ENCODE measurements around the gene MAPK11. TPM values are rescaled to one million over a fixed set of nuclear protein-coding genes. Genes with fewer than 3 reads are reported as not detected.

The MAPK11 gene
- total RNA-seq, 1 experiment from 2014 or later, result 5.5 TPM

DNA sequence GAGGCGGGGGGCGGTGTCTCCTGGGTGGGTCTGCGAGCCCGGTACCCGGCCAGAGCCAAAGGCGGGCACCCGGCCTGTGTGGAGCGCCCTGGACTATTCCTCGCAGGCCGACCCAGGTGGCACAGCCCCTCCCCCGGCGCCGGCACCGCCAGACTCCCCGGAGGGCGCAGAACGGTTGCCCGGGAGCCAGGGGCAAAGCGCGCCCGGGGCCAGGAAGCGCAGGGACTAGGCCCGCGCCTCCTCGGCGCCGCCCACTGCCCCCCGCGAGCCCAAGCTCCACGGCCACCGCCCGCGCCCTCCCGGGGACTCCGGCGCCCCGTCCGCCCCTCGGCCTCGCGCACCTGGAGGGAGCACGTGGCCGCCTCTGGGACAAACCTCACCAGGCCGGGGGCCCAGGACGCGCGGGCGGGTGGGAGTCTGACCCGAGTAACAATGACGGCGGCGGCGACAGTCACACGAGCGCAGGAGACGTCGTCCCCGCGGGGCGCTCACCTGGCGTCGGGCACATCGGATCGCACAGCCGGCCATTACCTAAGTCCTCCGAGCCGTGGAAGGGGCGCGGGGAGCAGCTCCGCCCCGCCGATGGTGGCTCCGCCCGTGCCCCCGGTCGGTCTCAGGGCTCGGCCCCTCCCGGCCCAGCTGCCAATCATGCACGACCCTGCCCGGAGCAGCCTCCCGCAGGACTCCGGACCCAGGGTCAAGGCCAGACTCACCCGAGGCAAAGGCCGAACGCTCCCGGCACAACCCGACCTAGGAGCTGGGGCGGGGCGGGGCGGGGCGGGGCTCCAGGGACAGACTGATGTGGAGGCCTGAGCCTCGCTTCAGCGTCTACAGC, 29.8 kb upstream of the MAPK11 start:
- DNase-seq, result no peak
- ChIA-PET CTCF (no interaction called here), POLR2A (ENCODE audit: unreplicated experiment) (no interaction called here)
- no peak overlapping the region for H3K4me2 ChIP-seq
- no peak for TF ChIP-seq EZH2 (IDR thresholded peaks at IDR 0.05; ENCODE audit: low read depth)
- TF ChIP-seq, protein P1, sequence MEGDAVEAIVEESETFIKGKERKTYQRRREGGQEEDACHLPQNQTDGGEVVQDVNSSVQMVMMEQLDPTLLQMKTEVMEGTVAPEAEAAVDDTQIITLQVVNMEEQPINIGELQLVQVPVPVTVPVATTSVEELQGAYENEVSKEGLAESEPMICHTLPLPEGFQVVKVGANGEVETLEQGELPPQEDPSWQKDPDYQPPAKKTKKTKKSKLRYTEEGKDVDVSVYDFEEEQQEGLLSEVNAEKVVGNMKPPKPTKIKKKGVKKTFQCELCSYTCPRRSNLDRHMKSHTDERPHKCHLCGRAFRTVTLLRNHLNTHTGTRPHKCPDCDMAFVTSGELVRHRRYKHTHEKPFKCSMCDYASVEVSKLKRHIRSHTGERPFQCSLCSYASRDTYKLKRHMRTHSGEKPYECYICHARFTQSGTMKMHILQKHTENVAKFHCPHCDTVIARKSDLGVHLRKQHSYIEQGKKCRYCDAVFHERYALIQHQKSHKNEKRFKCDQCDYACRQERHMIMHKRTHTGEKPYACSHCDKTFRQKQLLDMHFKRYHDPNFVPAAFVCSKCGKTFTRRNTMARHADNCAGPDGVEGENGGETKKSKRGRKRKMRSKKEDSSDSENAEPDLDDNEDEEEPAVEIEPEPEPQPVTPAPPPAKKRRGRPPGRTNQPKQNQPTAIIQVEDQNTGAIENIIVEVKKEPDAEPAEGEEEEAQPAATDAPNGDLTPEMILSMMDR (conservative IDR thresholded peaks at IDR 0.05), result no peak
- peaks cover 91% of the 10 kb centered on the region for H3K79me2 ChIP-seq (ENCODE audit: low read depth)
- H3K4me3 ChIP-seq, result no peak overlapping the region
- peaks cover 55% of the 10 kb centered on the region for H3F3A ChIP-seq (ENCODE audit: insufficient read depth, low read depth)
- no TSS peak for BruUV-seq (replicated peaks)
- H3K27ac ChIP-seq, result no peak overlapping the region
- peaks cover 74% of the 10 kb centered on the region for H3K4me1 ChIP-seq (replicated peaks; ENCODE audit: insufficient read depth)
- no peaks in the 10 kb centered on the region for H3K9me3 ChIP-seq (ENCODE audit: insufficient read depth, low read depth)
- H3K36me3 ChIP-seq (ENCODE audit: low read depth), result peaks cover 16% of the 10 kb centered on the region; the same call in 1 of the 2 replicates
- H2AFZ ChIP-seq, result no peak overlapping the region
- intact Hi-C loops (cut with micrococcal nuclease; ENCODE audit: unreplicated experiment), result no loop called here
- H4K20me1 ChIP-seq (ENCODE audit: insufficient read depth), result peaks cover 83% of the 10 kb centered on the region
- H3K27me3 ChIP-seq (ENCODE audit: insufficient read depth, low read depth), result no peaks in the 10 kb centered on the region
- no peaks in the 10 kb centered on the region for H3K9me2 ChIP-seq (ENCODE audit: insufficient read depth)

DNA sequence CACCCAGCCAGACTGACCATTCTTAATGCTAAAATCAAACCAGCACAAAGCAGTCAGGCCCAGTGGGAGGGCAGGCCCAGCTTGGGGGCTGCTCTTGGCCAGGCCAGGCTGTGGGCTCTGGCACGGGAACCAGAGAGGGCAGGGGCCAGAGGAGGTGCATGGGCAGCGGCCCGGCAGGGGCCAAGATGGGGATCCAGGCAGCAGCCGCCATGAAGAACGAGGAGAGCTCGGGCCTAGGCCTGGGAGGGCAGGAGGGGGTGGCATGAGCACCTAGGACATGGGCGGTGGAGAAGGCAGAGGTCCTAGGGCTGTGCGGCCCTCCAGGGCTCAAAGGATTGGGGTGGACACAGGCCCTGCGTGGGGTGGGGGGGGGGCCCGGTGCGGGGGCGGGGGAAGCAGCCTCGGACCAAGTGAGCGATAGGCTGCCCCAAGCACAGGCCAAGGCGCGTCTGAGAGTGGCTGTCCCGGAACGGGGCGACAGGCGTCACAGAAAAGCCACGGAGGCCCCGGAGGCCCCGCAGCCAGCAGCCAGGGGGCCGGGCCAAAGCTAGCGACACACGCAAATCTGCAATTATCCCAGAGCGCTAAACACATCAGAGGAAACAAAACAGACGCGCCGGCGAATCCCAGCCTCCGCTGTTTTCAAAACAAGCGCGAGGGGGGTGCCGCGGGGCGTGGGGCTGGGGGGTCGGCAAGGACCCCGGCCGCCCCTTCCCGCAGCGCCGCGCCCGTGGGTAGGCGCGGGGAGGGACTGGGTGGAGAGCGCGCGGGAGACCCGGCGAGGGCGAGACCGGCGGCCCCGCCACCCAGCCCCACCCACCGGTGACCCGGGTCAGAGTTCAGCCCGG, 29.0 kb upstream of the MAPK11 start:
- Histone ChIP-seq H3K27ac (no peak overlapping the region), H3K4me3 (no peak overlapping the region), H3K9me3 (ENCODE audit: insufficient read depth, low read depth) (no peaks in the 10 kb centered on the region), H3K4me1 (replicated peaks; ENCODE audit: insufficient read depth) (peaks cover 74% of the 10 kb centered on the region), H3K79me2 (ENCODE audit: low read depth) (peaks cover 91% of the 10 kb centered on the region), H3K4me2 (no peak overlapping the region), H3K27me3 (ENCODE audit: insufficient read depth, low read depth) (no peaks in the 10 kb centered on the region), H3K36me3 (ENCODE audit: low read depth) (peaks cover 19% of the 10 kb centered on the region; the same call in 1 of the 2 replicates), H3K9me2 (ENCODE audit: insufficient read depth) (no peaks in the 10 kb centered on the region), H2AFZ (no peak overlapping the region), H3F3A (ENCODE audit: insufficient read depth, low read depth) (peaks cover 57% of the 10 kb centered on the region), H4K20me1 (ENCODE audit: insufficient read depth) (peaks cover 84% of the 10 kb centered on the region)
- POLR2A ChIA-PET (ENCODE audit: unreplicated experiment), result no interaction called here
- intact Hi-C loops (cut with micrococcal nuclease; ENCODE audit: unreplicated experiment), result no loop called here
- CTCF ChIA-PET, result no interaction called here
- no TSS peak for BruUV-seq (replicated peaks)
- TF ChIP-seq, protein P1 (conservative IDR thresholded peaks at IDR 0.05), result no peak
- TF ChIP-seq EZH2 (IDR thresholded peaks at IDR 0.05; ENCODE audit: low read depth), result no peak
- no peak for DNase-seq

DNA sequence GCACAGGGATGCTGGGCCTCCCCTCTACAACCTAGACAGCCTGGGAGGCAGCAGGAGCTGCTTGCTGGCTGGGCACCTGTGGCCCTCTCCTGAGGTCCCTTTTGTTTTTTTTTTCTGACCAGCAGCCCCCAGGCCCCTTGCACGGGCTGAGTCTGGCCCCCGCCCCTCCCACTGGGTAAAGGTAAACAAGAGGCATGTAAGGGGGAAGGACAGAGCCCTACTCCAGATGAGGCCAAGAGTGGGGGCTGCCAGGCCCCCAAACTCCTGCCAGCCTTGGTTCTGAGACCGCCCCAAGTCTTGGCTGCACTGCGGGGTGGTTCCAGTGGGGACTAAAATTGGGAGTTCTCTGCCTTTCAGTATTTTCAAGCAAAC, 28.1 kb upstream of the MAPK11 start:
- Histone ChIP-seq H3K9me2 (ENCODE audit: insufficient read depth) (no peaks in the 10 kb centered on the region), H3K27ac (no peak overlapping the region), H2AFZ (no peak overlapping the region), H4K20me1 (ENCODE audit: insufficient read depth) (peaks cover 78% of the 10 kb centered on the region), H3K4me2 (no peak overlapping the region), H3K9me3 (ENCODE audit: insufficient read depth, low read depth) (no peaks in the 10 kb centered on the region), H3F3A (ENCODE audit: insufficient read depth, low read depth) (peaks cover 59% of the 10 kb centered on the region), H3K4me3 (no peak overlapping the region), H3K36me3 (ENCODE audit: low read depth) (peaks cover 20% of the 10 kb centered on the region; the same call in 1 of the 2 replicates), H3K4me1 (replicated peaks; ENCODE audit: insufficient read depth) (peaks cover 74% of the 10 kb centered on the region), H3K27me3 (ENCODE audit: insufficient read depth, low read depth) (no peaks in the 10 kb centered on the region), H3K79me2 (ENCODE audit: low read depth) (peaks cover 85% of the 10 kb centered on the region)
- no peak for DNase-seq
- no peak for TF ChIP-seq EZH2 (IDR thresholded peaks at IDR 0.05; ENCODE audit: low read depth)
- TF ChIP-seq, protein P1 (conservative IDR thresholded peaks at IDR 0.05), result no peak
- ChIA-PET CTCF (no interaction called here), POLR2A (ENCODE audit: unreplicated experiment) (no interaction called here)
- intact Hi-C loops (cut with micrococcal nuclease; ENCODE audit: unreplicated experiment), result no loop called here
- BruUV-seq (replicated peaks), result no TSS peak

Measured in PC-9 (cell line).